ENCODE measurements around the gene CTNNBL1.
"Not testable (repeated sequence)": the region's sequence is repeated elsewhere in the genome, so short reads cannot be mapped to it uniquely, and the experiment has no call there.

The CTNNBL1 gene

GRCh38 chr20:37673444-37673843 is 20.4 kb upstream of the CTNNBL1 start:
- no peak overlapping the region for H3K4me2 ChIP-seq (ENCODE audit: low read length)
- no peak overlapping the region for H2BK5ac ChIP-seq (ENCODE audit: low read length)
- H3K18ac ChIP-seq (ENCODE audit: low read length), result no peak overlapping the region
- H3K36me3 ChIP-seq (ENCODE audit: control insufficient read depth, insufficient read depth, low read length), result no peaks in the 10 kb centered on the region
- H3K9ac ChIP-seq (ENCODE audit: low read length), result no peak overlapping the region
- no peak overlapping the region for H3K4me3 ChIP-seq (ENCODE audit: low read length)
- H3K27me3 ChIP-seq (ENCODE audit: insufficient read depth, low read length, poor library complexity), result no peaks in the 10 kb centered on the region
- H3K56ac ChIP-seq (ENCODE audit: low read length), result no peak overlapping the region
- no peaks in the 10 kb centered on the region for H3K79me1 ChIP-seq (ENCODE audit: low read length)
- H4K8ac ChIP-seq (ENCODE audit: low read depth, low read length), result no peak overlapping the region
- H3K4ac ChIP-seq (ENCODE audit: low read depth, low read length), result no peak overlapping the region
- no peak overlapping the region for H2AK5ac ChIP-seq (ENCODE audit: low read length)
- no peaks in the 10 kb centered on the region for H3K79me2 ChIP-seq (ENCODE audit: control insufficient read depth, insufficient read depth, low read length)
- peak; percentile 56 for DNase-seq
- no peak overlapping the region for H2BK15ac ChIP-seq (replicated peaks; ENCODE audit: low read depth)
- H3K27ac ChIP-seq (ENCODE audit: low read depth, low read length), result no peak overlapping the region
- H3K4me1 ChIP-seq (ENCODE audit: control insufficient read depth, low read depth, low read length), result no peaks in the 10 kb centered on the region
- no peak overlapping the region for H2BK120ac ChIP-seq (ENCODE audit: low read depth, low read length)
- H4K5ac ChIP-seq (ENCODE audit: low read length), result no peak overlapping the region
- no CpG with 5 or more reads among the region's 1 CpG for WGBS (ENCODE audit: extremely low coverage, insufficient coverage, low lambda C conversion rate)
- H3K23ac ChIP-seq (ENCODE audit: low read length), result no peak overlapping the region

GRCh38 chr20:37676440-37676839 is 17.4 kb upstream of the CTNNBL1 start:
- H2AK5ac ChIP-seq (ENCODE audit: low read length), result no peak overlapping the region
- no peak overlapping the region for H3K56ac ChIP-seq (ENCODE audit: low read length)
- no peak overlapping the region for H3K9ac ChIP-seq (ENCODE audit: low read length)
- H3K27me3 ChIP-seq (ENCODE audit: insufficient read depth, low read length, poor library complexity), result no peaks in the 10 kb centered on the region
- H4K5ac ChIP-seq (ENCODE audit: low read length), result no peak overlapping the region
- H3K4ac ChIP-seq (ENCODE audit: low read depth, low read length), result no peak overlapping the region
- no peaks in the 10 kb centered on the region for H3K79me2 ChIP-seq (ENCODE audit: control insufficient read depth, insufficient read depth, low read length)
- no CpG with 5 or more reads among the region's 7 CpGs for WGBS (ENCODE audit: extremely low coverage, insufficient coverage, low lambda C conversion rate)
- no peak overlapping the region for H4K8ac ChIP-seq (ENCODE audit: low read depth, low read length)
- no peaks in the 10 kb centered on the region for H3K36me3 ChIP-seq (ENCODE audit: control insufficient read depth, insufficient read depth, low read length)
- no peak overlapping the region for H2BK120ac ChIP-seq (ENCODE audit: low read depth, low read length)
- H3K79me1 ChIP-seq (ENCODE audit: low read length), result no peaks in the 10 kb centered on the region
- no peak overlapping the region for H2BK5ac ChIP-seq (ENCODE audit: low read length)
- DNase-seq, result no peak
- no peaks in the 10 kb centered on the region for H3K4me1 ChIP-seq (ENCODE audit: control insufficient read depth, low read depth, low read length)
- H3K18ac ChIP-seq (ENCODE audit: low read length), result no peak overlapping the region
- no peak overlapping the region for H3K23ac ChIP-seq (ENCODE audit: low read length)
- no peak overlapping the region for H3K4me3 ChIP-seq (ENCODE audit: low read length)
- no peak overlapping the region for H3K27ac ChIP-seq (ENCODE audit: low read depth, low read length)
- H2BK15ac ChIP-seq (replicated peaks; ENCODE audit: low read depth), result no peak overlapping the region
- H3K4me2 ChIP-seq (ENCODE audit: low read length), result no peak overlapping the region

GRCh38 chr20:37677969-37678861 is 15.6 kb upstream of the CTNNBL1 start:
- Histone ChIP-seq H3K79me2 (ENCODE audit: control insufficient read depth, insufficient read depth, low read length) (no peaks in the 10 kb centered on the region), H3K4me1 (ENCODE audit: control insufficient read depth, low read depth, low read length) (no peaks in the 10 kb centered on the region), H2BK5ac (ENCODE audit: low read length) (no peak overlapping the region), H2BK15ac (replicated peaks; ENCODE audit: low read depth) (no peak overlapping the region), H3K27me3 (ENCODE audit: insufficient read depth, low read length, poor library complexity) (no peaks in the 10 kb centered on the region), H3K18ac (ENCODE audit: low read length) (no peak overlapping the region), H3K4me3 (ENCODE audit: low read length) (no peak overlapping the region), H3K79me1 (ENCODE audit: low read length) (no peaks in the 10 kb centered on the region), H3K36me3 (ENCODE audit: control insufficient read depth, insufficient read depth, low read length) (no peaks in the 10 kb centered on the region), H4K5ac (ENCODE audit: low read length) (no peak overlapping the region), H3K23ac (ENCODE audit: low read length) (no peak overlapping the region), H3K27ac (ENCODE audit: low read depth, low read length) (no peak overlapping the region), H3K9ac (ENCODE audit: low read length) (no peak overlapping the region), H3K4ac (ENCODE audit: low read depth, low read length) (no peak overlapping the region), H4K8ac (ENCODE audit: low read depth, low read length) (no peak overlapping the region), H2AK5ac (ENCODE audit: low read length) (no peak overlapping the region), H3K4me2 (ENCODE audit: low read length) (no peak overlapping the region), H2BK120ac (ENCODE audit: low read depth, low read length) (no peak overlapping the region), H3K56ac (ENCODE audit: low read length) (no peak overlapping the region)
- DNase-seq, result no peak
- no CpG with 5 or more reads among the region's 11 CpGs for whole genome bisulfite sequencing (ENCODE audit: extremely low coverage, insufficient coverage, low lambda C conversion rate)

GRCh38 chr20:37679751-37680150 is 14.1 kb upstream of the CTNNBL1 start:
- H2AK5ac ChIP-seq (ENCODE audit: low read length); H3K23ac ChIP-seq (ENCODE audit: low read length); H3K79me1 ChIP-seq (ENCODE audit: low read length); H4K8ac ChIP-seq (ENCODE audit: low read depth, low read length); H2BK5ac ChIP-seq (ENCODE audit: low read length); H3K18ac ChIP-seq (ENCODE audit: low read length); H4K5ac ChIP-seq (ENCODE audit: low read length); H3K27ac ChIP-seq (ENCODE audit: low read depth, low read length); H3K36me3 ChIP-seq (ENCODE audit: control insufficient read depth, insufficient read depth, low read length); H3K56ac ChIP-seq (ENCODE audit: low read length); DNase-seq; H3K4me2 ChIP-seq (ENCODE audit: low read length); H3K79me2 ChIP-seq (ENCODE audit: control insufficient read depth, insufficient read depth, low read length); H3K4ac ChIP-seq (ENCODE audit: low read depth, low read length); H2BK120ac ChIP-seq (ENCODE audit: low read depth, low read length); H2BK15ac ChIP-seq (replicated peaks; ENCODE audit: low read depth); H3K4me1 ChIP-seq (ENCODE audit: control insufficient read depth, low read depth, low read length); H3K4me3 ChIP-seq (ENCODE audit: low read length); H3K9ac ChIP-seq (ENCODE audit: low read length); H3K27me3 ChIP-seq (ENCODE audit: insufficient read depth, low read length, poor library complexity): not testable (repeated sequence)
- no CpG with 5 or more reads among the region's 4 CpGs for WGBS (ENCODE audit: extremely low coverage, insufficient coverage, low lambda C conversion rate)

- Histone ChIP-seq H3K18ac (ENCODE audit: low read length) (no peak overlapping the region), H3K27ac (ENCODE audit: low read depth, low read length) (no peak overlapping the region), H3K9ac (ENCODE audit: low read length) (no peak overlapping the region), H3K4me2 (ENCODE audit: low read length) (no peak overlapping the region), H2BK120ac (ENCODE audit: low read depth, low read length) (no peak overlapping the region), H4K8ac (ENCODE audit: low read depth, low read length) (no peak overlapping the region), H2BK5ac (ENCODE audit: low read length) (no peak overlapping the region), H2AK5ac (ENCODE audit: low read length) (no peak overlapping the region), H2BK15ac (replicated peaks; ENCODE audit: low read depth) (no peak overlapping the region), H4K5ac (ENCODE audit: low read length) (no peak overlapping the region), H3K23ac (ENCODE audit: low read length) (no peak overlapping the region), H3K79me2 (ENCODE audit: control insufficient read depth, insufficient read depth, low read length) (no peaks in the 10 kb centered on the region), H3K4me1 (ENCODE audit: control insufficient read depth, low read depth, low read length) (no peaks in the 10 kb centered on the region), H3K4ac (ENCODE audit: low read depth, low read length) (no peak overlapping the region), H3K36me3 (ENCODE audit: control insufficient read depth, insufficient read depth, low read length) (no peaks in the 10 kb centered on the region), H3K4me3 (ENCODE audit: low read length) (no peak overlapping the region), H3K27me3 (ENCODE audit: insufficient read depth, low read length, poor library complexity) (no peaks in the 10 kb centered on the region), H3K56ac (ENCODE audit: low read length) (no peak overlapping the region), H3K79me1 (ENCODE audit: low read length) (no peaks in the 10 kb centered on the region)
- no peak for DNase-seq
- WGBS (ENCODE audit: extremely low coverage, insufficient coverage, low lambda C conversion rate), result no CpG with 5 or more reads among the region's 3 CpGs
These were observed 13.4 kb upstream of the CTNNBL1 start for GRCh38 chr20:37680420-37680819.
